K562 (cell line): ENCODE results near the gene ZNF143. TPM values are rescaled to one million over a fixed set of nuclear protein-coding genes. Genes with fewer than 3 reads are reported as not detected.

Source experiments
- BCLAF1 ChIP-seq, 2 experiments: fragments of 450-650 bp in 1 of 2; IDR thresholded peaks; 2 replicates each; pipeline ENCODE4 v1.6.1; 2011 to 2017; ENCODE audit warnings: low read depth in 2 of 2, antibody characterized with exemption in 1 of 2, borderline replicate concordance in 1 of 2, low read length in 1 of 2, mild to moderate bottlenecking in 1 of 2, mixed read lengths in 1 of 2; ENCODE audit not compliant: control insufficient read depth in 1 of 2
- ESRRA ChIP-seq: fragments of 450-650 bp; IDR thresholded peaks from 2 replicates; pipeline ENCODE4 v1.6.1; 2014; ENCODE audit warnings: low read depth, mild to moderate bottlenecking, moderate library complexity, borderline replicate concordance
- FOS ChIP-seq: IDR thresholded peaks from 3 replicates; pipeline ENCODE4 v1.6.1; 2011; ENCODE audit not compliant: insufficient read length; ENCODE audit errors: extremely low read depth
- KLF16 ChIP-seq: IDR thresholded peaks from 2 replicates; pipeline ENCODE4 v1.6.1; 2016; ENCODE audit warnings: antibody characterized with exemption
- MAFK ChIP-seq: IDR thresholded peaks from 2 replicates; pipeline ENCODE4 v1.6.1; 2011; ENCODE audit warnings: low read length, improper control_type of control experiment
- MCM3 ChIP-seq: fragments of 450-650 bp; IDR thresholded peaks from 2 replicates; pipeline ENCODE4 v1.6.1; 2016
- MED1 ChIP-seq: sonication (generic); formaldehyde crosslinking; IDR thresholded peaks from 2 replicates; pipeline ENCODE4 v1.8.1; 2023; ENCODE audit warnings: missing genetic modification reagents, borderline replicate concordance
- MXD1 ChIP-seq: fragments of 250-450 bp; sonication (Bioruptor Pico); IDR thresholded peaks from 2 replicates; pipeline ENCODE4 v1.8.0; 2021; ENCODE audit warnings: borderline replicate concordance, mild to moderate bottlenecking, moderate library complexity; ENCODE audit not compliant: poor library complexity, severe bottlenecking
- NUFIP1 ChIP-seq: fragments of 450-650 bp; IDR thresholded peaks from 2 replicates; pipeline ENCODE4 v1.6.1; 2018; ENCODE audit not compliant: partially characterized antibody
- PCBP2 ChIP-seq: fragments of 200-400 bp; formaldehyde crosslinking; IDR thresholded peaks from 2 replicates; pipeline ENCODE4 v1.6.1; 2018; ENCODE audit warnings: low read length, low read depth, mild to moderate bottlenecking, moderate library complexity; ENCODE audit not compliant: poor library complexity, severe bottlenecking
- THAP12 ChIP-seq: fragments of 250-450 bp; sonication (Bioruptor Pico); IDR thresholded peaks from 2 replicates; pipeline ENCODE4 v1.9.0; 2021; ENCODE audit warnings: mild to moderate bottlenecking, inconsistent platforms
- THRB ChIP-seq: fragments of 450-650 bp; formaldehyde crosslinking; conservative IDR thresholded peaks from 2 replicates; pipeline ENCODE4 v1.4.0; 2022; ENCODE audit warnings: mild to moderate bottlenecking, missing genetic modification characterization
- TRIM25 ChIP-seq: fragments of 450-650 bp; IDR thresholded peaks from 2 replicates; pipeline ENCODE4 v1.7.0; 2016; ENCODE audit warnings: borderline replicate concordance
- ZC3H11A ChIP-seq: IDR thresholded peaks from 2 replicates; pipeline ENCODE4 v1.6.1; 2012; ENCODE audit warnings: low read depth, low read length, improper control_type of control experiment
- ZC3H4 ChIP-seq: sonication (generic); formaldehyde crosslinking; IDR thresholded peaks from 2 replicates; pipeline ENCODE4 v1.9.0; 2021; ENCODE audit warnings: missing genetic modification reagents, borderline replicate concordance
- ZNF282 ChIP-seq: sonication (generic); formaldehyde crosslinking; IDR thresholded peaks from 2 replicates; pipeline ENCODE4 v1.8.1; 2023; ENCODE audit warnings: missing genetic modification reagents
- ZNF644 ChIP-seq: fragments of 200-800 bp; sonication (Bioruptor generic); IDR thresholded peaks from 2 replicates; pipeline ENCODE4 v1.6.1; 2016; ENCODE audit warnings: low read depth, missing genetic modification characterization, missing compliant biosample characterization
- ZNF830 ChIP-seq: fragments of 250-450 bp; sonication (Bioruptor Pico); IDR thresholded peaks from 2 replicates; pipeline ENCODE4 v1.5.0; 2021; ENCODE audit warnings: mild to moderate bottlenecking
- polyA plus RNA-seq, 8 experiments: library from polyadenylated mRNA; depleted of rRNA in 4 of 8; stranded (reverse) in 5 of 8; unstranded in 3 of 8; fragments of >200 nt; fragmentation: Nextera tagmentation in 2 of 8; fragmentation: Illumina TruSeq in 1 of 8; extraction: Ambion mirVana in 2 of 8; extraction: Trizol in 1 of 8; gene quantifications; 2 replicates each; pipeline versions ENCODE4 v1.2.1 to v1.2.3, GENCODE V29; 2011 to 2014; ENCODE audit warnings: inconsistent platforms in 1 of 8, missing spikeins in 1 of 8
- total RNA-seq, 7 experiments: library from RNA; depleted of rRNA in 6 of 7; stranded (reverse); fragments of >200 nt in 6 of 7; fragmentation: Illumina TruSeq in 2 of 7; extraction: Trizol in 2 of 7; gene quantifications; 2 replicates each; pipeline versions ENCODE4 v1.2.1 to v1.2.3, GENCODE V29; 2011 to 2021; ENCODE audit warnings: low replicate concordance in 1 of 7

ZNF143 gene
- total and polyA plus RNA-seq, 9 of the 15 experiments (the other 6 are each of a cell fraction or from before 2014, with no cell fraction given): 18.4 to 58.5 (median 27.1) TPM

GRCh38 chr11:9460322-9461062 lies at the start of gene ZNF143 (continued):
- TF ChIP-seq MXD1 (CRISPR knock-in tag) (no peak), NUFIP1 (no peak), ESRRA (peak; percentile 54; the same call in 1 of the 2 replicates), ZNF644 (tag) (0 out of 2 replicates have a peak, but pooled peaks have one; percentile 22), THAP12 (CRISPR knock-in tag) (peak; percentile 81; the same call in 1 of the 2 replicates), PCBP2 (no peak), THRB (CRISPR knock-in tag) (no peak), ZNF830 (CRISPR knock-in tag) (no peak; the same call in 1 of the 2 replicates), FOS (peak; percentile 91), MCM3 (no peak), TRIM25 (no peak), ZC3H11A (peak; percentile 45; the same call in 1 of the 2 replicates), KLF16 (no peak), MAFK (no peak; the same call in none of the 2 replicates), BCLAF1 (IDR thresholded peaks at IDR 0.05; ENCODE audit: borderline replicate concordance in 1 of 2, control insufficient read depth in 1 of 2, low read depth in 2 of 2, low read length in 1 of 2) (no peak), ZNF282 (CRISPR knock-in tag) (no peak), ZC3H4 (CRISPR knock-in tag) (no peak), MED1 (no peak)
